HepG2 (cell line): ENCODE measurements around the gene BEST2. TPM values are rescaled to one million over a fixed set of nuclear protein-coding genes. Genes with fewer than 3 reads are reported as not detected.
A peak's percentile ranks its signal among the peaks of the same experiment; 100 is the strongest.

Experiments used
- GFI1 ChIP-seq: sonication (generic); formaldehyde crosslinking; IDR thresholded peaks from 2 replicates; pipeline ENCODE4 v1.5.0; 2020; ENCODE audit warnings: missing genetic modification reagents, mild to moderate bottlenecking, borderline replicate concordance
- ISX ChIP-seq: sonication (generic); formaldehyde crosslinking; conservative IDR thresholded peaks from 2 replicates; pipeline ENCODE4 v1.5.0; 2020; ENCODE audit warnings: missing genetic modification reagents
- KDM5A ChIP-seq: fragments of 200-600 bp; sonication (generic); IDR thresholded peaks from 2 replicates; pipeline ENCODE4 v1.7.0; 2018; ENCODE audit warnings: antibody characterized with exemption, mild to moderate bottlenecking, low read length, borderline replicate concordance
- MZF1 ChIP-seq: sonication (generic); formaldehyde crosslinking; IDR thresholded peaks from 2 replicates; pipeline ENCODE4 v1.8.1; 2023; ENCODE audit warnings: mild to moderate bottlenecking, missing genetic modification reagents, borderline replicate concordance
- PRMT3 ChIP-seq: sonication (generic); formaldehyde crosslinking; IDR thresholded peaks from 2 replicates; pipeline ENCODE4 v1.8.1; 2022; ENCODE audit warnings: low read depth, mild to moderate bottlenecking, moderate library complexity, missing genetic modification reagents, borderline replicate concordance
- REPIN1 ChIP-seq: sonication (generic); formaldehyde crosslinking; IDR thresholded peaks from 2 replicates; pipeline ENCODE4 v1.8.0; 2022; ENCODE audit warnings: missing genetic modification reagents, low read depth, mild to moderate bottlenecking, borderline replicate concordance
- REXO4 ChIP-seq: sonication (generic); formaldehyde crosslinking; IDR thresholded peaks from 2 replicates; pipeline ENCODE4 v1.8.0; 2022; ENCODE audit warnings: missing genetic modification reagents, mild to moderate bottlenecking, borderline replicate concordance
- SRSF1 ChIP-seq: fragments of 200-400 bp; formaldehyde crosslinking; optimal IDR thresholded peaks from 2 replicates; pipeline ENCODE3; 2017; ENCODE audit warnings: mild to moderate bottlenecking, low read depth, low read length, moderate library complexity
- SRY ChIP-seq: sonication (generic); formaldehyde crosslinking; IDR thresholded peaks from 2 replicates; pipeline ENCODE4 v1.8.0; 2022; ENCODE audit warnings: mild to moderate bottlenecking, missing genetic modification reagents
- SSRP1 ChIP-seq: IDR thresholded peaks from 2 replicates; pipeline ENCODE4 v1.6.1; 2016; ENCODE audit warnings: control low read depth
- THYN1 ChIP-seq: sonication (generic); formaldehyde crosslinking; IDR thresholded peaks from 2 replicates; pipeline ENCODE4 v1.8.1; 2023; ENCODE audit warnings: low read depth, mild to moderate bottlenecking, moderate library complexity, missing genetic modification reagents, borderline replicate concordance
- TOPORS ChIP-seq: sonication (generic); formaldehyde crosslinking; IDR thresholded peaks from 2 replicates; pipeline ENCODE4 v1.8.0; 2023; ENCODE audit warnings: mild to moderate bottlenecking, missing genetic modification reagents
- XRCC5 ChIP-seq: fragments of 200-400 bp; formaldehyde crosslinking; optimal IDR thresholded peaks from 2 replicates; pipeline ENCODE3; 2017; ENCODE audit warnings: mild to moderate bottlenecking, low read length
- ZBTB1 ChIP-seq: sonication (generic); formaldehyde crosslinking; IDR thresholded peaks from 2 replicates; pipeline ENCODE4 v1.4.0; 2020; ENCODE audit warnings: missing genetic modification reagents, borderline replicate concordance
- ZFYVE20 ChIP-seq: sonication (generic); formaldehyde crosslinking; IDR thresholded peaks from 2 replicates; pipeline ENCODE4 v1.8.0; 2023; ENCODE audit warnings: low read depth, mild to moderate bottlenecking, moderate library complexity, missing genetic modification reagents, borderline replicate concordance
- ZNF253 ChIP-seq: sonication (generic); formaldehyde crosslinking; IDR thresholded peaks from 2 replicates; pipeline ENCODE4 v1.8.0; 2022; ENCODE audit warnings: mild to moderate bottlenecking, missing genetic modification reagents, borderline replicate concordance
- ZNF317 ChIP-seq: sonication (generic); formaldehyde crosslinking; IDR thresholded peaks from 2 replicates; pipeline ENCODE4 v1.5.0; 2020; ENCODE audit warnings: mild to moderate bottlenecking, missing genetic modification reagents
- ZNF503 ChIP-seq: sonication (generic); formaldehyde crosslinking; IDR thresholded peaks from 2 replicates; pipeline ENCODE4 v1.4.0; 2020; ENCODE audit warnings: missing genetic modification reagents
- ZNF547 ChIP-seq: sonication (generic); formaldehyde crosslinking; IDR thresholded peaks from 2 replicates; pipeline ENCODE4 v1.5.1; 2020; ENCODE audit warnings: mild to moderate bottlenecking, missing genetic modification reagents
- ZNF614 ChIP-seq: IDR thresholded peaks from 2 replicates; pipeline ENCODE4 v1.6.1; 2018; ENCODE audit warnings: missing biosample characterization, missing genetic modification reagents, inconsistent platforms, borderline replicate concordance
- ZNF644 ChIP-seq: IDR thresholded peaks from 2 replicates; pipeline ENCODE4 v1.6.1; 2016; ENCODE audit warnings: low read depth
- ZNF883 ChIP-seq: sonication (generic); formaldehyde crosslinking; IDR thresholded peaks from 2 replicates; pipeline ENCODE4 v1.5.1; 2020; ENCODE audit warnings: mild to moderate bottlenecking, missing genetic modification reagents; ENCODE audit errors: not compliant biosample characterization
- polyA plus RNA-seq, 8 experiments: library from polyadenylated mRNA; depleted of rRNA in 3 of 8; stranded (reverse) in 7 of 8; unstranded in 1 of 8; fragments of >200 nt; fragmentation: Illumina TruSeq in 4 of 8; extraction: Trizol in 4 of 8; gene quantifications; 2 replicates each; pipeline versions ENCODE4 v1.2.1 to v1.2.3, GENCODE V29; 2011 to 2016; ENCODE audit warnings: low read depth in 4 of 8, missing spikeins in 1 of 8, mixed read lengths in 1 of 8; ENCODE audit not compliant: insufficient read depth in 1 of 8
- total RNA-seq, 5 experiments: library from RNA; depleted of rRNA; stranded (reverse); fragments of >200 nt; fragmentation: Illumina TruSeq; extraction: Trizol; gene quantifications; 2 replicates each; pipeline ENCODE4 v1.2.3, GENCODE V29; 2016; ENCODE audit warnings: low read depth in 1 of 5
- TF ChIP-seq, protein P1 (sequence below): sonication (generic); formaldehyde crosslinking; IDR thresholded peaks from 2 replicates; pipeline ENCODE4 v1.4.0; 2020; ENCODE audit warnings: mild to moderate bottlenecking, low read depth, missing genetic modification reagents
- TF ChIP-seq, protein P2 (sequence below): sonication (generic); formaldehyde crosslinking; IDR thresholded peaks from 2 replicates; pipeline ENCODE4 v1.4.0; 2020; ENCODE audit warnings: missing genetic modification reagents
- TF ChIP-seq, protein P3 (sequence below), 2 experiments: sonication (generic) in 1 of 2; formaldehyde crosslinking in 1 of 2; IDR thresholded peaks; 2 replicates each; pipeline versions ENCODE4 v1.4.0 to v1.6.1; 2018 to 2020; ENCODE audit warnings: missing genetic modification reagents in 2 of 2, borderline replicate concordance in 1 of 2, low read depth in 1 of 2, mild to moderate bottlenecking in 1 of 2, missing biosample characterization in 1 of 2

Gene BEST2
- total and polyA plus RNA-seq, 2 of the 13 experiments (the other 11 are each of a cell fraction or from before 2014, with no cell fraction given) = not detected

GRCh38 chr19:12788682-12789097 lies 37.1 kb downstream of the BEST2 start (continued):
- TF ChIP-seq GFI1 (CRISPR knock-in tag) (0 out of 2 replicates have a peak, but pooled peaks have one; percentile 14), ZBTB1 (CRISPR knock-in tag) (no peak), TOPORS (CRISPR knock-in tag) (no peak), MZF1 (CRISPR knock-in tag) (no peak), ZNF644 (CRISPR knock-in tag) (no peak), ZNF503 (CRISPR knock-in tag) (no peak), ZNF547 (CRISPR knock-in tag) (no peak), REXO4 (CRISPR knock-in tag) (no peak), ZFYVE20 (no peak), ZNF614 (CRISPR knock-in tag) (no peak), ZNF317 (CRISPR knock-in tag) (no peak), THYN1 (CRISPR knock-in tag) (no peak), ISX (CRISPR knock-in tag) (no peak), REPIN1 (CRISPR knock-in tag) (no peak), SRY (CRISPR knock-in tag) (no peak), PRMT3 (CRISPR knock-in tag) (no peak), SSRP1 (no peak), XRCC5 (peak; percentile 16), KDM5A (no peak), ZNF253 (CRISPR knock-in tag) (no peak), SRSF1 (no peak), ZNF883 (CRISPR knock-in tag) (peak; percentile 57)
- TF ChIP-seq, protein P1, sequence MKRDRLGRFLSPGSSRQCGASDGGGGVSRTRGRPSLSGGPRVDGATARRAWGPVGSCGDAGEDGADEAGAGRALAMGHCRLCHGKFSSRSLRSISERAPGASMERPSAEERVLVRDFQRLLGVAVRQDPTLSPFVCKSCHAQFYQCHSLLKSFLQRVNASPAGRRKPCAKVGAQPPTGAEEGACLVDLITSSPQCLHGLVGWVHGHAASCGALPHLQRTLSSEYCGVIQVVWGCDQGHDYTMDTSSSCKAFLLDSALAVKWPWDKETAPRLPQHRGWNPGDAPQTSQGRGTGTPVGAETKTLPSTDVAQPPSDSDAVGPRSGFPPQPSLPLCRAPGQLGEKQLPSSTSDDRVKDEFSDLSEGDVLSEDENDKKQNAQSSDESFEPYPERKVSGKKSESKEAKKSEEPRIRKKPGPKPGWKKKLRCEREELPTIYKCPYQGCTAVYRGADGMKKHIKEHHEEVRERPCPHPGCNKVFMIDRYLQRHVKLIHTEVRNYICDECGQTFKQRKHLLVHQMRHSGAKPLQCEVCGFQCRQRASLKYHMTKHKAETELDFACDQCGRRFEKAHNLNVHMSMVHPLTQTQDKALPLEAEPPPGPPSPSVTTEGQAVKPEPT (CRISPR knock-in tag) = 0 out of 2 replicates have a peak, but pooled peaks have one; percentile 6
- TF ChIP-seq, protein P2, sequence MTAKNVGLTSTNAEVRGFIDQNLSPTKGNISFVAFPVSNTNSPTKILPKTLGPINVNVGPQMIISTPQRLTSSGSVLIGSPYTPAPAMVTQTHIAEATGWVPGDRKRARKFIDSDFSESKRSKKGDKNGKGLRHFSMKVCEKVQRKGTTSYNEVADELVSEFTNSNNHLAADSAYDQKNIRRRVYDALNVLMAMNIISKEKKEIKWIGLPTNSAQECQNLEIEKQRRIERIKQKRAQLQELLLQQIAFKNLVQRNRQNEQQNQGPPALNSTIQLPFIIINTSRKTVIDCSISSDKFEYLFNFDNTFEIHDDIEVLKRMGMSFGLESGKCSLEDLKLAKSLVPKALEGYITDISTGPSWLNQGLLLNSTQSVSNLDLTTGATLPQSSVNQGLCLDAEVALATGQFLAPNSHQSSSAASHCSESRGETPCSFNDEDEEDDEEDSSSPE = no peak
- TF ChIP-seq, protein P3, sequence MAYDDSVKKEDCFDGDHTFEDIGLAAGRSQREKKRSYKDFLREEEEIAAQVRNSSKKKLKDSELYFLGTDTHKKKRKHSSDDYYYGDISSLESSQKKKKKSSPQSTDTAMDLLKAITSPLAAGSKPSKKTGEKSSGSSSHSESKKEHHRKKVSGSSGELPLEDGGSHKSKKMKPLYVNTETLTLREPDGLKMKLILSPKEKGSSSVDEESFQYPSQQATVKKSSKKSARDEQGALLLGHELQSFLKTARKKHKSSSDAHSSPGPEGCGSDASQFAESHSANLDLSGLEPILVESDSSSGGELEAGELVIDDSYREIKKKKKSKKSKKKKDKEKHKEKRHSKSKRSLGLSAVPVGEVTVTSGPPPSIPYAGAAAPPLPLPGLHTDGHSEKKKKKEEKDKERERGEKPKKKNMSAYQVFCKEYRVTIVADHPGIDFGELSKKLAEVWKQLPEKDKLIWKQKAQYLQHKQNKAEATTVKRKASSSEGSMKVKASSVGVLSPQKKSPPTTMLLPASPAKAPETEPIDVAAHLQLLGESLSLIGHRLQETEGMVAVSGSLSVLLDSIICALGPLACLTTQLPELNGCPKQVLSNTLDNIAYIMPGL (CRISPR knock-in tag; IDR thresholded peaks at IDR 0.05; ENCODE audit: borderline replicate concordance in 1 of 2, low read depth in 1 of 2) = no peak
